A549 (cell line): ENCODE results near the gene PNMA3.
"Not testable (repeated sequence)": the region's sequence is repeated elsewhere in the genome, so short reads cannot be mapped to it uniquely, and the experiment has no call there.

Source experiments
- CEBPB ChIP-seq, 2 experiments: fragments of >200 bp in 1 of 2; sonication (Bioruptor Twin) in 1 of 2; formaldehyde crosslinking in 1 of 2; IDR thresholded peaks; 2 replicates each; pipeline ENCODE4 v1.6.1; 2012 to 2016
- CTCF ChIP-seq: fragments of >200 bp; sonication (Bioruptor Twin); formaldehyde crosslinking; IDR thresholded peaks from 3 replicates; pipeline ENCODE4 v1.5.1; 2016
- E2F6 ChIP-seq: IDR thresholded peaks from 2 replicates; pipeline ENCODE4 v1.6.1; 2012; ENCODE audit warnings: low read depth, borderline replicate concordance
- EP300 ChIP-seq, 2 experiments: fragments of >200 bp; sonication (Bioruptor Twin); formaldehyde crosslinking; IDR thresholded peaks; 2 replicates in 1 of 2; 3 replicates in 1 of 2; pipeline ENCODE4 v1.6.1; 2016 to 2017
- JUNB ChIP-seq: fragments of >200 bp; sonication (Bioruptor Twin); formaldehyde crosslinking; IDR thresholded peaks from 2 replicates; pipeline ENCODE4 v1.6.1; 2016
- MAFK ChIP-seq: fragments of 450-650 bp; IDR thresholded peaks from 2 replicates; pipeline ENCODE4 v1.6.1; 2014; ENCODE audit not compliant: partially characterized antibody
- MAX ChIP-seq: IDR thresholded peaks from 2 replicates; pipeline ENCODE4 v1.6.1; 2012
- PHF8 ChIP-seq: fragments of 200-600 bp; sonication (generic); IDR thresholded peaks from 2 replicates; pipeline ENCODE4 v1.6.1; 2016; ENCODE audit warnings: low read depth, mild to moderate bottlenecking, antibody characterized with exemption, moderate library complexity, borderline replicate concordance
- POLR2A ChIP-seq: IDR thresholded peaks from 2 replicates; pipeline ENCODE4 v1.6.1; 2012; ENCODE audit warnings: mild to moderate bottlenecking, low read length
- RNF2 ChIP-seq: fragments of 200-600 bp; sonication (generic); IDR thresholded peaks from 2 replicates; pipeline ENCODE4 v1.6.1; 2016; ENCODE audit warnings: low read depth, mild to moderate bottlenecking, antibody characterized with exemption, moderate library complexity, borderline replicate concordance
- SREBF2 ChIP-seq: fragments of 450-650 bp; IDR thresholded peaks from 2 replicates; pipeline ENCODE4 v1.6.1; 2014; ENCODE audit warnings: mild to moderate bottlenecking, moderate library complexity
- ZC3H11A ChIP-seq: fragments of 450-650 bp; IDR thresholded peaks from 2 replicates; pipeline ENCODE4 v1.6.1; 2014; ENCODE audit warnings: antibody characterized with exemption, mild to moderate bottlenecking

GRCh38 chrX:153026501-153026900 lies 29.8 kb upstream of the PNMA3 start:
- TF ChIP-seq ZC3H11A; CTCF; POLR2A; CEBPB (IDR thresholded peaks at IDR 0.05); PHF8; MAX; MAFK; SREBF2; JUNB; RNF2; E2F6; EP300 (IDR thresholded peaks at IDR 0.05): not testable (repeated sequence)
